OCI-LY7 (cell line): ENCODE results near the gene SPAG9. TPM values are rescaled to one million over a fixed set of nuclear protein-coding genes. Genes with fewer than 3 reads are reported as not detected.
"Not testable (repeated sequence)": the region's sequence is repeated elsewhere in the genome, so short reads cannot be mapped to it uniquely, and the experiment has no call there.

ENCODE experiments used
- BruUV-seq: library from RNA; stranded (reverse); fragments of 400-500 nt; replicated peaks from 2 replicates; lab custom pipeline; 2021; lab: Mats Ljungman, UMichigan
- CTCF ChIA-PET: fragments of 300-600 bp; sonication (Branson Sonifier 250); formaldehyde crosslinking; loops from one replicate; lab custom pipeline; 2022; ENCODE audit warnings: antibody characterized with exemption; ENCODE audit not compliant: unreplicated experiment; lab: Charles Lee
- POLR2A ChIA-PET: fragments of 300-600 bp; sonication (Branson Sonifier 250); formaldehyde crosslinking; loops from one replicate; lab custom pipeline; 2022; ENCODE audit warnings: antibody characterized with exemption; lab: Charles Lee
- DNase-seq: peaks from one replicate; pipeline ENCODE4 v3.0.0-alpha.2; 2015; ENCODE audit warnings: low spot score
- H2AFZ ChIP-seq: fragments of 200-600 bp; sonication (generic), shearing (Covaris generic); 2 replicates; pipeline ENCODE4 v1.6.1; 2014; ENCODE audit warnings: mild to moderate bottlenecking, antibody characterized with exemption, low read length, moderate library complexity
- H3K27ac ChIP-seq: fragments of 200-600 bp; sonication (generic); 2 replicates; pipeline ENCODE4 v1.5.1; 2014; ENCODE audit warnings: mixed run types, low read depth, mild to moderate bottlenecking, moderate library complexity, low read length, inconsistent platforms; ENCODE audit not compliant: poor library complexity, severe bottlenecking
- H3K36me3 ChIP-seq: fragments of 200-600 bp; sonication (generic); 2 replicates; pipeline ENCODE4 v1.6.1; 2014; ENCODE audit warnings: mild to moderate bottlenecking, antibody characterized with exemption, low read length, moderate library complexity, mixed read lengths; ENCODE audit not compliant: insufficient read depth
- H3K4me1 ChIP-seq: fragments of 200-600 bp; sonication (generic); 2 replicates; pipeline ENCODE4 v1.5.1; 2014; ENCODE audit warnings: mild to moderate bottlenecking, low read length; ENCODE audit not compliant: insufficient read depth, poor library complexity, severe bottlenecking
- H3K4me2 ChIP-seq: fragments of 200-600 bp; sonication (generic); 2 replicates; pipeline ENCODE4 v1.6.1; 2014; ENCODE audit warnings: mild to moderate bottlenecking, low read length
- H3K4me3 ChIP-seq: fragments of 200-600 bp; sonication (generic); 2 replicates; pipeline ENCODE4 v1.5.1; 2014; ENCODE audit warnings: mild to moderate bottlenecking, low read depth, low read length; ENCODE audit not compliant: poor library complexity, severe bottlenecking
- H3K79me2 ChIP-seq: fragments of 200-600 bp; sonication (generic); 2 replicates; pipeline ENCODE4 v1.6.1; 2016; ENCODE audit warnings: low read depth, mild to moderate bottlenecking, low read length, moderate library complexity, mixed read lengths; ENCODE audit not compliant: insufficient read depth
- H3K9me2 ChIP-seq: fragments of 200-600 bp; sonication (generic); 2 replicates; pipeline ENCODE4 v1.6.1; 2016; ENCODE audit warnings: mild to moderate bottlenecking, low read length, mixed read lengths; ENCODE audit not compliant: insufficient read depth
- H3K9me3 ChIP-seq: fragments of 200-600 bp; sonication (generic); 2 replicates; pipeline ENCODE4 v1.6.1; 2014; ENCODE audit warnings: mild to moderate bottlenecking, mixed run types, low read length, mixed read lengths
- H4K20me1 ChIP-seq: fragments of 200-600 bp; sonication (generic); 2 replicates; pipeline ENCODE4 v1.6.1; 2014; ENCODE audit warnings: mild to moderate bottlenecking, antibody characterized with exemption, low read length, moderate library complexity, mixed read lengths; ENCODE audit not compliant: insufficient read depth
- EZH2phosphoT487 ChIP-seq: fragments of 200-600 bp; sonication (generic); IDR thresholded peaks from 2 replicates; pipeline ENCODE4 v1.6.1; 2018; ENCODE audit warnings: low read depth, borderline replicate concordance, mild to moderate bottlenecking, mixed run types, antibody characterized with exemption, low read length, moderate library complexity, mixed read lengths
- intact Hi-C: fragments of 100-400 bp; cut with micrococcal nuclease; formaldehyde crosslinking; loops from one replicate; pipeline ENCODE4 v1.10.0; 2022; ENCODE audit not compliant: unreplicated experiment
- total RNA-seq, 2 experiments: library from RNA; depleted of rRNA in 1 of 2; stranded (reverse); fragments of >200 nt in 1 of 2; shearing (Covaris generic) in 1 of 2; gene quantifications; 2 replicates each; pipeline ENCODE4 v1.2.3, GENCODE V29; 2014 to 2022
- TF ChIP-seq, protein P1 (sequence below): fragments of 200-600 bp; sonication (generic); conservative IDR thresholded peaks from 2 replicates; pipeline ENCODE4 v1.5.1; 2014; ENCODE audit warnings: mild to moderate bottlenecking, antibody characterized with exemption, low read length, moderate library complexity, mixed read lengths

Gene SPAG9
- total RNA-seq, 2 experiments from 2014 or later, result 75.5 to 78.9 TPM

DNA sequence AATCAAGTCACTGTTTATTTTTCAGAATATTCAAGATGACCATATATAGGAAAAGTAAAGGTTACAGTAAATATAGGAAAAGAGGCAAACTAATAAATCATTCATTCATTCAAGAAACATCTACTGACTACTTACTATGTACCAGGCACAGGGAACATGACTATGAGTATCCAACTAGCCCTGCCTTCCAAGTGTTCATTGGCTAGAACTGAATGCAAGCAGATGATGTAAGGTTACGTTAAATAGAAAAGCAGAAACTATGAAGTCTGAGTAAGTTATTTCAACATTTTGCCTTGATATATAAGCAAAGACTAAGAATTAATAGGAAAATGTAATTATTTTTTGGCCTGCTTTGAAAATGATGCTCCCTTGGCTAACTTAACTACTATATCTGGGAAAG lies 36.7 kb downstream of the SPAG9 start:
- BruUV-seq, result no TSS peak
- POLR2A ChIA-PET, result no interaction called here
- H3K4me3 ChIP-seq, result no peak overlapping the region

DNA sequence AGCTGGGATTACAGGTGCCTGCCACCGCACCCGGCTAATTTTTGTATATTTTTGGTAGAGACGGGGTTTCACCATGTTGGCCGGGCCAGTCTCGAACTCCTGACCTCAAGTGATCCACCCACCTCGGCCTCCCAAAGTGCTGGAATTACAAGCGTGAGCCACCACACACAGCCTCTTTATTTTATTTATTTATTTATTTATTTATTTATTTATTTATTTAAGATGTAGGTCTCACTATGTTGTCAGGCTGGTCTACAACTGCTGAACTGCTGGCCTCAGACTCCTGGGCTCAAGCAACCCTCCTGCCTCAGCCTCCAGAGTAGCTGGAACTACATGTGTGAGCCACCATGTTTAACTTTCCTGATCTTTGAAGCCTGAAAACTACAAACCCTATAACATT lies 37.3 kb downstream of the SPAG9 start:
- Histone ChIP-seq H3K79me2 (peaks cover 56% of the 10 kb centered on the region), H3K4me1 (peaks cover 15% of the 10 kb centered on the region), H3K36me3 (peaks cover 12% of the 10 kb centered on the region)
- CTCF ChIA-PET, intact Hi-C loops, H3K4me2 ChIP-seq, H2AFZ ChIP-seq, BruUV-seq, H3K4me3 ChIP-seq, H3K27ac ChIP-seq, H4K20me1 ChIP-seq, H3K9me2 ChIP-seq, POLR2A ChIA-PET, H3K9me3 ChIP-seq, DNase-seq: not testable (repeated sequence)

More for the DNA sequence above, 36.7 kb downstream of the SPAG9 start:
- H3K4me2 ChIP-seq, result no peak overlapping the region
- no peak for TF ChIP-seq EZH2phosphoT487
- TF ChIP-seq, protein P1, sequence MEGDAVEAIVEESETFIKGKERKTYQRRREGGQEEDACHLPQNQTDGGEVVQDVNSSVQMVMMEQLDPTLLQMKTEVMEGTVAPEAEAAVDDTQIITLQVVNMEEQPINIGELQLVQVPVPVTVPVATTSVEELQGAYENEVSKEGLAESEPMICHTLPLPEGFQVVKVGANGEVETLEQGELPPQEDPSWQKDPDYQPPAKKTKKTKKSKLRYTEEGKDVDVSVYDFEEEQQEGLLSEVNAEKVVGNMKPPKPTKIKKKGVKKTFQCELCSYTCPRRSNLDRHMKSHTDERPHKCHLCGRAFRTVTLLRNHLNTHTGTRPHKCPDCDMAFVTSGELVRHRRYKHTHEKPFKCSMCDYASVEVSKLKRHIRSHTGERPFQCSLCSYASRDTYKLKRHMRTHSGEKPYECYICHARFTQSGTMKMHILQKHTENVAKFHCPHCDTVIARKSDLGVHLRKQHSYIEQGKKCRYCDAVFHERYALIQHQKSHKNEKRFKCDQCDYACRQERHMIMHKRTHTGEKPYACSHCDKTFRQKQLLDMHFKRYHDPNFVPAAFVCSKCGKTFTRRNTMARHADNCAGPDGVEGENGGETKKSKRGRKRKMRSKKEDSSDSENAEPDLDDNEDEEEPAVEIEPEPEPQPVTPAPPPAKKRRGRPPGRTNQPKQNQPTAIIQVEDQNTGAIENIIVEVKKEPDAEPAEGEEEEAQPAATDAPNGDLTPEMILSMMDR, result no peak
- no peak overlapping the region for H3K27ac ChIP-seq
- peaks cover 5% of the 10 kb centered on the region; the same call in 1 of the 2 replicates for H4K20me1 ChIP-seq
- intact Hi-C loops, result no loop called here
- H3K9me3 ChIP-seq, result no peaks in the 10 kb centered on the region
- no peak for DNase-seq
- H3K79me2 ChIP-seq, result peaks cover 62% of the 10 kb centered on the region
- H3K9me2 ChIP-seq, result no peaks in the 10 kb centered on the region
- CTCF ChIA-PET, result no interaction called here
- H2AFZ ChIP-seq, result no peak overlapping the region
- H3K4me1 ChIP-seq, result peaks cover 20% of the 10 kb centered on the region
- H3K36me3 ChIP-seq, result peaks cover 7% of the 10 kb centered on the region

DNA sequence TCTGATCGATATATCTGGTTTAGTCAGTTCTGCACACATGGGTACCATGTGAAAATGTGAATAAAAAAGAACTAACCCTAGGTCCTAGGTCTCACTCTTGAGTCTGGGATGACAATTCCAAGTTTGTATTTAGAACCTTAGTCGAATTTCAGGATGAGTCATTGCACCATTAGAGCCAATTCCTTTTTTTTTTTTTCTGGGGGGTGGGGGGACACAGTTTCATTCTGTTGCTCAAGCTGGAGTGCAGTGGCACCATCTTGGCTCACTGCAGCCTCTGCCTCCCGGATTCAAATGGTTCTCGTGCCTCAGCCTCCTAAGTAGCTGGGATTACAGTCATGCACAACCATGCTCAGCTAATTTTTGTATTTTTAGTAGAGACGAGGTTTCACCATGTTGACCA lies 41.6 kb downstream of the SPAG9 start:
- no peaks in the 10 kb centered on the region; the same call in 1 of the 2 replicates for H4K20me1 ChIP-seq
- peaks cover 14% of the 10 kb centered on the region; the same call in 1 of the 2 replicates for H3K79me2 ChIP-seq

More for the DNA sequence above, 41.6 kb downstream of the SPAG9 start:
- intact Hi-C loops, result no loop called here
- no peaks in the 10 kb centered on the region for H3K9me3 ChIP-seq
- no peak for DNase-seq
- CTCF ChIA-PET, result no interaction called here
- H3K9me2 ChIP-seq, result no peaks in the 10 kb centered on the region
- no peak overlapping the region for H3K4me3 ChIP-seq
- H2AFZ ChIP-seq, result no peak overlapping the region
- TF ChIP-seq EZH2phosphoT487, result no peak
- no TSS peak for BruUV-seq
- H3K36me3 ChIP-seq, result peaks cover 42% of the 10 kb centered on the region
- no peak overlapping the region for H3K4me2 ChIP-seq
- no peaks in the 10 kb centered on the region for H3K4me1 ChIP-seq
- POLR2A ChIA-PET, result interaction anchor here (0.7 kb wide), 1 partner anchor 240 kb away, joined by 4 read pairs; no protein-coding TSS in a partner anchor
- no peak overlapping the region for H3K27ac ChIP-seq
